IMR-90 (cell line): ENCODE data around the gene TSPAN31. TPM values are rescaled to one million over a fixed set of nuclear protein-coding genes. Genes with fewer than 3 reads are reported as not detected.

Source experiments
- ATAC-seq: fragments of 200-7000 bp; cut with Tn5 transposase; 2 replicates; pipeline ENCODE4 v1.9.1; 2020; ENCODE audit warnings: low read depth, mild to moderate bottlenecking, moderate library complexity
- BruUV-seq: library from RNA; stranded (reverse); fragments of 400-500 nt; replicated peaks from 2 replicates; lab custom pipeline; 2021; lab: Mats Ljungman, UMichigan
- CTCF ChIA-PET: fragments of 300-600 bp; formaldehyde crosslinking; extraction: SDS; loops from one replicate; lab custom pipeline; 2021; ENCODE audit warnings: antibody characterized with exemption; lab: Yijun Ruan, JAX
- POLR2A ChIA-PET: fragments of 300-600 bp; sonication (Branson Sonifier 250); formaldehyde crosslinking; loops from one replicate; lab custom pipeline; 2022; ENCODE audit warnings: antibody characterized with exemption; ENCODE audit not compliant: unreplicated experiment; lab: Charles Lee
- DNase-seq: peaks from one replicate; pipeline ENCODE4 v3.0.0; 2013
- H2AFZ ChIP-seq: replicated peaks from 2 replicates; pipeline ENCODE3; 2013; ENCODE audit warnings: low read length, mild to moderate bottlenecking; ENCODE audit not compliant: poor library complexity
- H2AK5ac ChIP-seq: 2 replicates; pipeline ENCODE4 v1.6.1; 2013; ENCODE audit warnings: low read depth, low read length, inconsistent platforms
- H2AK9ac ChIP-seq: replicated peaks from 2 replicates; pipeline ENCODE3; 2013; ENCODE audit warnings: mild to moderate bottlenecking, low read depth, low read length, moderate library complexity; ENCODE audit not compliant: poor library complexity
- H2BK120ac ChIP-seq: 2 replicates; pipeline ENCODE4 v1.6.1; 2013; ENCODE audit warnings: low read depth, low read length, inconsistent platforms
- H2BK15ac ChIP-seq: 3 replicates; pipeline ENCODE4 v1.6.1; 2013; ENCODE audit warnings: low read depth, low read length, inconsistent platforms
- H2BK20ac ChIP-seq: 2 replicates; pipeline ENCODE4 v1.6.1; 2013; ENCODE audit warnings: low read depth, mild to moderate bottlenecking, inconsistent platforms, low read length, moderate library complexity
- H2BK5ac ChIP-seq: 2 replicates; pipeline ENCODE4 v1.6.1; 2013; ENCODE audit warnings: mild to moderate bottlenecking, low read depth, low read length, inconsistent platforms; ENCODE audit not compliant: poor library complexity, severe bottlenecking
- H3K14ac ChIP-seq: replicated peaks from 2 replicates; pipeline ENCODE4 v1.6.1; 2013; ENCODE audit warnings: low read depth, low read length, inconsistent platforms
- H3K18ac ChIP-seq: 2 replicates; pipeline ENCODE4 v1.6.1; 2013; ENCODE audit warnings: low read depth, low read length, control low read depth
- H3K23ac ChIP-seq: 2 replicates; pipeline ENCODE4 v1.6.1; 2013; ENCODE audit warnings: low read depth, low read length, inconsistent platforms
- H3K27ac ChIP-seq: 2 replicates; pipeline ENCODE4 v1.5.1; 2013; ENCODE audit warnings: mild to moderate bottlenecking, control low read depth, low read length; ENCODE audit not compliant: insufficient read depth
- H3K27me3 ChIP-seq: 2 replicates; pipeline ENCODE4 v1.6.1; 2013; ENCODE audit warnings: low read length; ENCODE audit not compliant: control insufficient read depth, insufficient read depth
- H3K36me3 ChIP-seq: 2 replicates; pipeline ENCODE4 v1.6.1; 2013; ENCODE audit warnings: low read length, mixed read lengths; ENCODE audit not compliant: control insufficient read depth, insufficient read depth
- H3K4ac ChIP-seq: 2 replicates; pipeline ENCODE4 v1.6.1; 2013; ENCODE audit warnings: low read depth, low read length, inconsistent platforms
- H3K4me1 ChIP-seq: 2 replicates; pipeline ENCODE4 v1.6.1; 2013; ENCODE audit warnings: low read length, mixed read lengths; ENCODE audit not compliant: control insufficient read depth, insufficient read depth
- H3K4me2 ChIP-seq: 2 replicates; pipeline ENCODE4 v1.6.1; 2013; ENCODE audit warnings: low read depth, mild to moderate bottlenecking, control low read depth, low read length, moderate library complexity
- H3K4me3 ChIP-seq: 2 replicates; pipeline ENCODE4 v1.5.1; 2013; ENCODE audit warnings: low read depth, mild to moderate bottlenecking, control low read depth, low read length, moderate library complexity; ENCODE audit not compliant: insufficient read depth
- H3K56ac ChIP-seq: 2 replicates; pipeline ENCODE4 v1.6.1; 2013; ENCODE audit warnings: low read length, inconsistent platforms; ENCODE audit not compliant: insufficient read depth; ENCODE audit errors: extremely low read depth
- H3K79me1 ChIP-seq, 2 experiments: 2 replicates each; pipeline ENCODE4 v1.6.1; 2013; ENCODE audit warnings: low read length in 2 of 2, inconsistent platforms in 1 of 2, low read depth in 1 of 2
- H3K9ac ChIP-seq: 2 replicates; pipeline ENCODE4 v1.6.1; 2013; ENCODE audit warnings: low read depth, low read length, control low read depth
- H3K9me1 ChIP-seq: 2 replicates; pipeline ENCODE4 v1.6.1; 2013; ENCODE audit warnings: low read length, inconsistent platforms; ENCODE audit not compliant: insufficient read depth
- H3K9me3 ChIP-seq: 2 replicates; pipeline ENCODE4 v1.6.1; 2013; ENCODE audit warnings: low read length; ENCODE audit not compliant: control insufficient read depth, insufficient read depth
- H4K20me1 ChIP-seq: 2 replicates; pipeline ENCODE4 v1.6.1; 2013; ENCODE audit warnings: low read length, inconsistent platforms; ENCODE audit not compliant: insufficient read depth
- H4K5ac ChIP-seq: 2 replicates; pipeline ENCODE4 v1.6.1; 2013; ENCODE audit warnings: mild to moderate bottlenecking, low read depth, low read length, control low read depth
- H4K8ac ChIP-seq, 2 experiments: 2 replicates each; pipeline ENCODE4 v1.6.1; 2013; ENCODE audit warnings: low read depth in 2 of 2, low read length in 2 of 2, control low read depth in 1 of 2, inconsistent platforms in 1 of 2
- H4K91ac ChIP-seq: 2 replicates; pipeline ENCODE4 v1.6.1; 2013; ENCODE audit warnings: low read depth, low read length, inconsistent platforms; ENCODE audit not compliant: insufficient read depth
- BHLHE40 ChIP-seq: fragments of 150-350 bp; IDR thresholded peaks from 2 replicates; pipeline ENCODE4 v1.6.1; 2016; ENCODE audit warnings: mild to moderate bottlenecking, low read depth, low read length
- CEBPB ChIP-seq: IDR thresholded peaks from 2 replicates; pipeline ENCODE4 v1.6.1; 2012; ENCODE audit warnings: low read depth, low read length, improper control_type of control experiment
- MXI1 ChIP-seq: IDR thresholded peaks from 2 replicates; pipeline ENCODE4 v1.6.1; 2012; ENCODE audit warnings: low read depth, mild to moderate bottlenecking, low read length, moderate library complexity, borderline replicate concordance
- POLR2A ChIP-seq: IDR thresholded peaks from 2 replicates; pipeline ENCODE4 v1.6.1; 2012; ENCODE audit warnings: mild to moderate bottlenecking, low read depth, low read length
- RAD21 ChIP-seq: IDR thresholded peaks from 2 replicates; pipeline ENCODE4 v1.6.1; 2012; ENCODE audit warnings: low read length, improper control_type of control experiment
- RCOR1 ChIP-seq: IDR thresholded peaks from 2 replicates; pipeline ENCODE4 v1.6.1; 2012; ENCODE audit warnings: mild to moderate bottlenecking, low read length, improper control_type of control experiment; ENCODE audit not compliant: insufficient replicate concordance
- WGBS, 2 experiments: methylation state at CpG; one replicate each; pipeline versions ENCODE4 v1.1.5 to v1.1.7; 2013; ENCODE audit warnings: missing lambda C conversion rate in 2 of 2; ENCODE audit not compliant: insufficient read length in 1 of 2; ENCODE audit errors: extremely low coverage in 2 of 2; 5-methylcytosine and 5-hydroxymethylcytosine counted together
- dilution Hi-C: fragments of 300-500 bp; cut with HindIII; formaldehyde crosslinking; loops from one replicate; pipeline ENCODE4 v1.14.3; 2018; ENCODE audit warnings: low sequenced_read_pairs; ENCODE audit not compliant: unreplicated experiment
- in situ Hi-C: fragments of 300-500 bp; cut with MboI; formaldehyde crosslinking; loops from 3 replicates; pipeline ENCODE4 v1.14.3; 2019; ENCODE audit warnings: low sequenced_read_pairs, inconsistent platforms, mixed read lengths
- intact Hi-C: fragments of 100-400 bp; cut with micrococcal nuclease; formaldehyde crosslinking; loops from 2 replicates; pipeline ENCODE4 v1.10.0; 2022
- polyA plus RNA-seq, 3 experiments: library from polyadenylated mRNA; depleted of rRNA; stranded (reverse); fragments of >200 nt; gene quantifications; 2 replicates each; pipeline ENCODE4 v1.2.3, GENCODE V29; 2012; ENCODE audit warnings: low replicate concordance in 1 of 3
- total RNA-seq: library from RNA; depleted of rRNA; stranded (reverse); fragments of >200 nt; gene quantifications from 2 replicates; pipeline ENCODE4 v1.2.3, GENCODE V29; 2012

The TSPAN31 gene
- total and polyA plus RNA-seq, 2 of the 4 experiments (the other 2 are of a cell fraction): 12.3 to 71.2 TPM

DNA sequence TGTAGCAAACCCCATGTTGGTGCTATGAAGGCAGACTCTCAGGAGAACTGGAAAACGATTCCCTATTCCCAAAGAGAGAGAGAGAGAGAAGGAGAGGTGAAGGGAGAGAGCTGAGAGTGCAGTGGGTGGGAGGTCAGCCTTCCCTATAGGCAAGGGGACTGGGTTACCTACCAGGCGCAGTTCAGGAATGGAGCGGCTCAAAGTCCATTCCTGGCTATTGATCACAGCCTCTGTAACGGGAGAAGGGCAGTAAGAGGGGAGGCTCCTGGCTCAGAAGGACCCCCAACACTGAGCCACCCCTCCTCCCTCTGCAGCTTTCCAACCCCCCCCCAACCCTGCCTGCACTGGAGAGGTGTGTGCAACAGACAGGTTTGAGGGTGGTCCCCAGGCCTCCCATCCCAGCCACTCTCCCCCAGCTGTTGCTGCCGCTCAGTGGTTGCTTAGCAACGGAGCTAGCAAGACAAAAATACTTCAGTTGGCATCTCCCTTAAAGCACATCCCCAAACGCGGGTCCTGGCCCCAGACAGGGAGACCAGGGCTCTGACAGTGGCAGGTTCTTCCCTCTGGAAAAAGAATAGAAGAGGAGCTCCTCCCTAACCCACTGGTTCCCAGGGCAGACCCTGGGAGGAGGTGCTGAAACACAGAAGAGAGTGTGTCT lies 9.5 kb upstream of the TSPAN31 start:
- H2BK20ac ChIP-seq: no peak overlapping the region
- no peak overlapping the region for H3K9ac ChIP-seq
- intact Hi-C loops (loop anchor here (5.0 kb wide), 1 partner anchor 153 kb away; no protein-coding TSS in a partner anchor), dilution Hi-C loops (no loop called here), in situ Hi-C loops (loop anchor here (10.0 kb wide), 1 partner anchor 151 kb away; no protein-coding TSS in a partner anchor)
- ATAC-seq (no peak; the same call in 1 of the 2 replicates), DNase-seq (no peak)
- H3K27me3 ChIP-seq: peaks cover 89% of the 10 kb centered on the region
- H2AFZ ChIP-seq: peak overlapping the region; percentile 79
- H3K23ac ChIP-seq: peak overlapping the region; percentile 75; the same call in 1 of the 2 replicates
- no peak overlapping the region for H3K18ac ChIP-seq
- WGBS, 2 experiments: no CpG with 5 or more reads among the region's 8 CpGs
- H3K4me2 ChIP-seq: no peak overlapping the region
- H2BK15ac ChIP-seq: no peak overlapping the region
- H3K36me3 ChIP-seq: no peaks in the 10 kb centered on the region
- H3K14ac ChIP-seq: no peak overlapping the region
- no peak overlapping the region for H4K91ac ChIP-seq
- no peak overlapping the region for H4K5ac ChIP-seq
- no peak overlapping the region for H4K8ac ChIP-seq
- H3K9me3 ChIP-seq: peaks cover 2% of the 10 kb centered on the region; the same call in 1 of the 2 replicates
- H4K20me1 ChIP-seq: 0 out of 2 replicates have a peak, but pooled peaks cover 10% of the 10 kb centered on the region
- no peak for TF ChIP-seq MXI1
- no peak for TF ChIP-seq POLR2A
- no peak for TF ChIP-seq BHLHE40
- TF ChIP-seq CEBPB: no peak
- TF ChIP-seq RCOR1: no peak
- no peak for TF ChIP-seq RAD21
- H3K79me1 ChIP-seq: no peaks in the 10 kb centered on the region
- H2BK120ac ChIP-seq: no peak overlapping the region
- no peak overlapping the region for H2BK5ac ChIP-seq
- BruUV-seq: no TSS peak
- H3K56ac ChIP-seq: no peak overlapping the region
- no peak overlapping the region for H3K4me3 ChIP-seq
- H2AK9ac ChIP-seq: peak overlapping the region; percentile 67
- H3K27ac ChIP-seq: no peak overlapping the region
- CTCF ChIA-PET: interaction anchor here (1.9 kb wide), 1 partner anchor 10 kb away, joined by 6 read pairs; the partner anchor contains the start of gene TSPAN31
- 0 out of 2 replicates have a peak, but pooled peaks cover 3% of the 10 kb centered on the region for H3K4me1 ChIP-seq
- H2AK5ac ChIP-seq: no peak overlapping the region
- POLR2A ChIA-PET: interaction anchor here (1.2 kb wide), 1 partner anchor 9 kb away, joined by 3 read pairs; no protein-coding TSS in a partner anchor
- no peaks in the 10 kb centered on the region for H3K9me1 ChIP-seq
- no peak overlapping the region for H3K4ac ChIP-seq
